Psoas muscle (tissue), 8 donors: Measurements from ENCODE around the gene LRCH3. TPM values are rescaled to one million over a fixed set of nuclear protein-coding genes. Genes with fewer than 3 reads are reported as not detected.

ENCODE experiments used
- ATAC-seq, 4 donors: fragments of 200-7000 bp; cut with Tn5 transposase; one replicate each; pipeline ENCODE4 v1.9.1; 2020; ENCODE audit warnings: moderate library complexity in 3 of 4, mild to moderate bottlenecking in 2 of 4
- DNase-seq, 2 donors: peaks; one replicate each; pipeline ENCODE4 v3.0.0-alpha.2; 2020
- H3K27ac ChIP-seq: fragments of 200-600 bp; one replicate; pipeline ENCODE4 v1.8.0; 2022
- H3K27me3 ChIP-seq, 3 donors: fragments of 200-600 bp in 1 of 3; one replicate each; pipeline versions ENCODE4 v1.6.1 to v1.8.0; 2013 to 2022; ENCODE audit warnings: low read length in 2 of 3, mild to moderate bottlenecking in 2 of 3, moderate library complexity in 1 of 3; ENCODE audit not compliant: insufficient read depth in 3 of 3
- H3K36me3 ChIP-seq, 2 donors: fragments of 200-600 bp in 1 of 2; one replicate each; pipeline versions ENCODE4 v1.6.1 to v1.8.0; 2013 to 2022; ENCODE audit warnings: low read depth in 1 of 2, mild to moderate bottlenecking in 1 of 2, moderate library complexity in 1 of 2; ENCODE audit not compliant: insufficient read depth in 1 of 2
- H3K4me1 ChIP-seq: fragments of 200-600 bp; one replicate; pipeline ENCODE4 v1.8.0; 2022
- H3K4me3 ChIP-seq: fragments of 200-600 bp; one replicate; pipeline ENCODE4 v1.8.0; 2022; ENCODE audit warnings: mild to moderate bottlenecking
- H3K9me3 ChIP-seq: fragments of 200-600 bp; one replicate; pipeline ENCODE4 v1.8.0; 2022
- CTCF ChIP-seq: fragments of 200-600 bp; IDR thresholded peaks from one replicate; pipeline ENCODE4 v1.8.0; 2022; ENCODE audit warnings: antibody characterized with exemption
- WGBS, 3 donors: extraction: QIAGEN DNeasy Blood & Tissue Kit; methylation state at CpG; one replicate each; pipeline versions ENCODE4 v1.1.6 to v1.1.7; 2013; 5-methylcytosine and 5-hydroxymethylcytosine counted together
- intact Hi-C, 2 donors: fragments of 100-400 bp; cut with DNase I; formaldehyde crosslinking; loops; one replicate each; pipeline versions ENCODE4 v1.11.0 to v1.14.2; 2022
- polyA plus RNA-seq, 3 donors: library from polyadenylated mRNA; stranded (reverse); fragments of 200-250 nt; gene quantifications; one replicate each; pipeline ENCODE4 v1.2.3, GENCODE V29; 2013
- total RNA-seq, 4 donors: library from RNA; stranded (reverse); fragmentation: NEBNext Ultra II Directional in 2 of 4; extraction: Animal tissue kit (Norgen Biotek cat#: 25700) in 2 of 4; gene quantifications; one replicate each; pipeline versions ENCODE4 v1.2.1 to v1.2.4, GENCODE V29; 2021 to 2023
- donor health status: healthy with polysubstance abuse.
- donor health status: DM: no; HTN: no; CAD: no; lungs with moderate emphysema.
- donor health status: Bipolar disorder and iron deficiency.
- donor health status: healthy.
- donor health status: DM: yes; HTN: yes; CAD: no.
- donor health status: DM: no; HTN: no; CAD: no.
- donor health status: DM: no; HTN: no; CAD: no.
- donor health status: DM: yes; HTN: yes; CAD: no.

The LRCH3 gene
- total and polyA plus RNA-seq, 7 donors = 7.0 to 29.5 (median 16.9) TPM

- DNase-seq (no peak), ATAC-seq (no peak)
- Histone ChIP-seq H3K4me1 (peaks cover 23% of the 10 kb centered on the region), H3K27ac (no peak overlapping the region), H3K27me3 (no peaks in the 10 kb centered on the region), H3K36me3 (peaks cover 0 to 6% of the 10 kb centered on the region in 2 donors), H3K9me3 (no peaks in the 10 kb centered on the region), H3K4me3 (no peak overlapping the region)
- intact Hi-C loops = no loop called here
- WGBS, 3 donors = 92 to 98% (median 93%) methylated on average over 4 of the region's 4 CpGs
- no peak for TF ChIP-seq CTCF
Measured at GRCh38 chr3:197814372-197814771, 23.3 kb downstream of the LRCH3 start.

- Histone ChIP-seq H3K4me3 (no peak overlapping the region), H3K36me3 (peaks cover 0 to 48% of the 10 kb centered on the region in 2 donors), H3K9me3 (no peaks in the 10 kb centered on the region), H3K27me3 (no peaks in the 10 kb centered on the region), H3K27ac (no peak overlapping the region), H3K4me1 (no peaks in the 10 kb centered on the region)
- DNase-seq = no peak
- intact Hi-C loops = no loop called here
- 79 to 82% (median 80%) methylated on average over 8 of the region's 8 CpGs for WGBS, 3 donors
- no peak for TF ChIP-seq CTCF
- ATAC-seq = no peak
Measured at GRCh38 chr3:197820550-197821335, 29.7 kb downstream of the LRCH3 start.

- H3K4me3 ChIP-seq = no peak overlapping the region
- TF ChIP-seq CTCF = no peak
- 95 to 98% (median 95%) methylated on average over 3 of the region's 3 CpGs for WGBS, 3 donors
- H3K4me1 ChIP-seq = no peaks in the 10 kb centered on the region
- H3K36me3 ChIP-seq = peaks cover 9 to 89% of the 10 kb centered on the region in 2 donors
- ATAC-seq (no peak), DNase-seq (no peak)
- H3K9me3 ChIP-seq = no peaks in the 10 kb centered on the region
- no peak overlapping the region for H3K27ac ChIP-seq
- no peaks in the 10 kb centered on the region for H3K27me3 ChIP-seq
- intact Hi-C loops = no loop called here
Measured at GRCh38 chr3:197829397-197830045, 38.5 kb downstream of the LRCH3 start.

GRCh38 chr3:197830308-197830966 is 39.4 kb downstream of the LRCH3 start:
- intact Hi-C loops = no loop called here
- no peaks in the 10 kb centered on the region for H3K9me3 ChIP-seq
- no peak overlapping the region for H3K4me3 ChIP-seq
- H3K36me3 ChIP-seq = peaks cover 9 to 97% of the 10 kb centered on the region in 2 donors
- H3K4me1 ChIP-seq = no peaks in the 10 kb centered on the region
- H3K27me3 ChIP-seq = no peaks in the 10 kb centered on the region
- DNase-seq (no peak), ATAC-seq (no peak)
- 79 to 88% (median 80%) methylated on average over 6 of the region's 6 CpGs for WGBS, 3 donors
- no peak for TF ChIP-seq CTCF
- H3K27ac ChIP-seq = no peak overlapping the region
